ENCODE measurements around the gene BMPER.

DNA sequence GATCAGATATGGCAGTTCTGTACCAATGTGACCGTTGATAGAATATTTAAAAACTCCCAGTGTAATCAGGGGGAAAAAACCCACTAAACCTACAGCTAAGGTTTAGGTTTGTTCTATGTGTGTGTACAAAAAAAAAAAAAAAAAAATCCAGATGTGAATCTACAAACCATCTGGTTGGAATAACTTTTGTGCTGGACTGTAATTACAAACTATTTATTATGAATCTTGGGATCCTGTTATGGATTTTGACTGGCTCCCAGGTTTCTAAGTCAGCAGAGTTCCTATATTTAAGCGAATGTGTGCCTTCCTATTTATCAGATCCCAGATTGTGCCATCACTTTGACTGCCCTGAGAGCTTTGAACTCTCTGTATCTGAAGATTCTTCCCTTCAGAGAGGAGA lies 29.1 kb downstream of the BMPER start:
- no peak for TF ChIP-seq EZH2 (IDR thresholded peaks at IDR 0.05; ENCODE audit: borderline replicate concordance)
- TF ChIP-seq, protein P1, sequence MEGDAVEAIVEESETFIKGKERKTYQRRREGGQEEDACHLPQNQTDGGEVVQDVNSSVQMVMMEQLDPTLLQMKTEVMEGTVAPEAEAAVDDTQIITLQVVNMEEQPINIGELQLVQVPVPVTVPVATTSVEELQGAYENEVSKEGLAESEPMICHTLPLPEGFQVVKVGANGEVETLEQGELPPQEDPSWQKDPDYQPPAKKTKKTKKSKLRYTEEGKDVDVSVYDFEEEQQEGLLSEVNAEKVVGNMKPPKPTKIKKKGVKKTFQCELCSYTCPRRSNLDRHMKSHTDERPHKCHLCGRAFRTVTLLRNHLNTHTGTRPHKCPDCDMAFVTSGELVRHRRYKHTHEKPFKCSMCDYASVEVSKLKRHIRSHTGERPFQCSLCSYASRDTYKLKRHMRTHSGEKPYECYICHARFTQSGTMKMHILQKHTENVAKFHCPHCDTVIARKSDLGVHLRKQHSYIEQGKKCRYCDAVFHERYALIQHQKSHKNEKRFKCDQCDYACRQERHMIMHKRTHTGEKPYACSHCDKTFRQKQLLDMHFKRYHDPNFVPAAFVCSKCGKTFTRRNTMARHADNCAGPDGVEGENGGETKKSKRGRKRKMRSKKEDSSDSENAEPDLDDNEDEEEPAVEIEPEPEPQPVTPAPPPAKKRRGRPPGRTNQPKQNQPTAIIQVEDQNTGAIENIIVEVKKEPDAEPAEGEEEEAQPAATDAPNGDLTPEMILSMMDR (IDR thresholded peaks at IDR 0.05; ENCODE audit: poor library complexity), result no peak
